OCI-LY1 (cell line): ENCODE measurements around the gene EMILIN3.

Experiments
- H2AFZ ChIP-seq: fragments of 200-600 bp; sonication (generic), shearing (Covaris generic); 2 replicates; pipeline ENCODE4 v1.6.0; 2014; ENCODE audit warnings: antibody characterized with exemption, mild to moderate bottlenecking, low read length
- H3F3A ChIP-seq: fragments of 200-600 bp; sonication (generic), shearing (Covaris generic); 2 replicates; pipeline ENCODE4 v1.6.0; 2014; ENCODE audit warnings: mild to moderate bottlenecking, antibody characterized with exemption, low read length, moderate library complexity; ENCODE audit not compliant: insufficient read depth
- H3K27ac ChIP-seq: fragments of 200-600 bp; sonication (generic); 2 replicates; pipeline ENCODE4 v1.5.1; 2014; ENCODE audit warnings: low read length, mixed run types, mild to moderate bottlenecking, low read depth; ENCODE audit not compliant: poor library complexity, severe bottlenecking
- H3K27me3 ChIP-seq: fragments of 200-600 bp; sonication (generic); 2 replicates; pipeline ENCODE4 v1.6.0; 2014; ENCODE audit warnings: antibody characterized with exemption, mild to moderate bottlenecking, low read length, moderate library complexity; ENCODE audit not compliant: insufficient read depth
- H3K36me3 ChIP-seq: fragments of 200-600 bp; sonication (generic); 2 replicates; pipeline ENCODE4 v1.6.1; 2014; ENCODE audit warnings: mild to moderate bottlenecking, antibody characterized with exemption, low read length, moderate library complexity, mixed read lengths; ENCODE audit not compliant: insufficient read depth
- H3K4me1 ChIP-seq: fragments of 200-600 bp; sonication (generic); 2 replicates; pipeline ENCODE4 v1.5.1; 2014; ENCODE audit warnings: mild to moderate bottlenecking, low read length, moderate library complexity; ENCODE audit not compliant: insufficient read depth, severe bottlenecking
- H3K4me2 ChIP-seq: fragments of 200-600 bp; sonication (generic), shearing (Covaris generic); 2 replicates; pipeline ENCODE4 v1.6.1; 2014; ENCODE audit warnings: low read length
- H3K4me3 ChIP-seq: fragments of 200-600 bp; sonication (generic); 2 replicates; pipeline ENCODE4 v1.5.1; 2014; ENCODE audit warnings: low read length, low read depth, mild to moderate bottlenecking, mixed read lengths; ENCODE audit not compliant: poor library complexity, severe bottlenecking
- H3K79me2 ChIP-seq: fragments of 200-600 bp; shearing (Covaris generic); 2 replicates; pipeline ENCODE4 v1.6.1; 2016; ENCODE audit warnings: mixed run types, low read length, mixed read lengths; ENCODE audit not compliant: insufficient read depth
- H3K9ac ChIP-seq: fragments of 200-600 bp; sonication (generic), shearing (Covaris generic); 2 replicates; pipeline ENCODE4 v1.6.1; 2014; ENCODE audit warnings: mild to moderate bottlenecking, low read length, mixed read lengths
- H3K9me2 ChIP-seq: fragments of 200-600 bp; sonication (generic), shearing (Covaris generic); 2 replicates; pipeline ENCODE4 v1.6.1; 2014; ENCODE audit warnings: low read depth, mild to moderate bottlenecking, low read length, mixed read lengths
- H3K9me3 ChIP-seq: fragments of 200-600 bp; shearing (Covaris generic); 2 replicates; pipeline ENCODE4 v1.6.1; 2014; ENCODE audit warnings: low read length, mixed read lengths
- H4K20me1 ChIP-seq: fragments of 200-600 bp; sonication (generic), shearing (Covaris generic); 2 replicates; pipeline ENCODE4 v1.6.0; 2016; ENCODE audit warnings: mild to moderate bottlenecking, low read length; ENCODE audit not compliant: insufficient read depth
- EZH2 ChIP-seq: fragments of 200-600 bp; sonication (generic), shearing (Covaris generic); IDR thresholded peaks from 2 replicates; pipeline ENCODE4 v1.8.0; 2017; ENCODE audit warnings: borderline replicate concordance, mixed run types, mild to moderate bottlenecking, antibody characterized with exemption, low read length, moderate library complexity, mixed read lengths
- TF ChIP-seq, protein P1 (sequence below): fragments of 200-600 bp; sonication (generic), shearing (Covaris generic); IDR thresholded peaks from 2 replicates; pipeline ENCODE4 v1.5.1; 2017; ENCODE audit warnings: mild to moderate bottlenecking, antibody characterized with exemption, low read length, moderate library complexity, mixed read lengths

The EMILIN3 gene

GRCh38 chr20:41408156-41408794 lies 41.7 kb upstream of the EMILIN3 start:
- no peak overlapping the region for H3K9ac ChIP-seq
- no peak overlapping the region for H3K27ac ChIP-seq

GRCh38 chr20:41407607-41408006 lies 41.0 kb upstream of the EMILIN3 start:
- TF ChIP-seq, protein P1, sequence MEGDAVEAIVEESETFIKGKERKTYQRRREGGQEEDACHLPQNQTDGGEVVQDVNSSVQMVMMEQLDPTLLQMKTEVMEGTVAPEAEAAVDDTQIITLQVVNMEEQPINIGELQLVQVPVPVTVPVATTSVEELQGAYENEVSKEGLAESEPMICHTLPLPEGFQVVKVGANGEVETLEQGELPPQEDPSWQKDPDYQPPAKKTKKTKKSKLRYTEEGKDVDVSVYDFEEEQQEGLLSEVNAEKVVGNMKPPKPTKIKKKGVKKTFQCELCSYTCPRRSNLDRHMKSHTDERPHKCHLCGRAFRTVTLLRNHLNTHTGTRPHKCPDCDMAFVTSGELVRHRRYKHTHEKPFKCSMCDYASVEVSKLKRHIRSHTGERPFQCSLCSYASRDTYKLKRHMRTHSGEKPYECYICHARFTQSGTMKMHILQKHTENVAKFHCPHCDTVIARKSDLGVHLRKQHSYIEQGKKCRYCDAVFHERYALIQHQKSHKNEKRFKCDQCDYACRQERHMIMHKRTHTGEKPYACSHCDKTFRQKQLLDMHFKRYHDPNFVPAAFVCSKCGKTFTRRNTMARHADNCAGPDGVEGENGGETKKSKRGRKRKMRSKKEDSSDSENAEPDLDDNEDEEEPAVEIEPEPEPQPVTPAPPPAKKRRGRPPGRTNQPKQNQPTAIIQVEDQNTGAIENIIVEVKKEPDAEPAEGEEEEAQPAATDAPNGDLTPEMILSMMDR: no peak
- TF ChIP-seq EZH2: no peak
- no peaks in the 10 kb centered on the region for H4K20me1 ChIP-seq
- no peaks in the 10 kb centered on the region for H3K9me2 ChIP-seq
- no peaks in the 10 kb centered on the region for H3K27me3 ChIP-seq
- peaks cover 64% of the 10 kb centered on the region; the same call in 1 of the 2 replicates for H3K36me3 ChIP-seq
- H2AFZ ChIP-seq: no peak overlapping the region
- no peaks in the 10 kb centered on the region for H3K79me2 ChIP-seq
- H3F3A ChIP-seq: 0 out of 2 replicates have a peak, but pooled peaks cover 2% of the 10 kb centered on the region
- H3K9me3 ChIP-seq: no peaks in the 10 kb centered on the region
- H3K4me2 ChIP-seq: no peak overlapping the region
- H3K27ac ChIP-seq: no peak overlapping the region
- H3K4me3 ChIP-seq: no peak overlapping the region
- H3K9ac ChIP-seq: no peak overlapping the region
- no peaks in the 10 kb centered on the region for H3K4me1 ChIP-seq

More at GRCh38 chr20:41408156-41408794, 41.7 kb upstream of the EMILIN3 start:
- H3K9me3 ChIP-seq: no peaks in the 10 kb centered on the region
- H4K20me1 ChIP-seq: no peaks in the 10 kb centered on the region
- no peak overlapping the region for H2AFZ ChIP-seq
- H3K4me2 ChIP-seq: no peak overlapping the region
- H3K9me2 ChIP-seq: no peaks in the 10 kb centered on the region
- no peak for TF ChIP-seq EZH2
- TF ChIP-seq, protein P1: no peak
- 0 out of 2 replicates have a peak, but pooled peaks cover 4% of the 10 kb centered on the region for H3F3A ChIP-seq
- no peaks in the 10 kb centered on the region for H3K79me2 ChIP-seq
- no peaks in the 10 kb centered on the region for H3K4me1 ChIP-seq
- H3K36me3 ChIP-seq: peaks cover 71% of the 10 kb centered on the region; the same call in 1 of the 2 replicates
- no peak overlapping the region for H3K4me3 ChIP-seq
- H3K27me3 ChIP-seq: no peaks in the 10 kb centered on the region

DNA sequence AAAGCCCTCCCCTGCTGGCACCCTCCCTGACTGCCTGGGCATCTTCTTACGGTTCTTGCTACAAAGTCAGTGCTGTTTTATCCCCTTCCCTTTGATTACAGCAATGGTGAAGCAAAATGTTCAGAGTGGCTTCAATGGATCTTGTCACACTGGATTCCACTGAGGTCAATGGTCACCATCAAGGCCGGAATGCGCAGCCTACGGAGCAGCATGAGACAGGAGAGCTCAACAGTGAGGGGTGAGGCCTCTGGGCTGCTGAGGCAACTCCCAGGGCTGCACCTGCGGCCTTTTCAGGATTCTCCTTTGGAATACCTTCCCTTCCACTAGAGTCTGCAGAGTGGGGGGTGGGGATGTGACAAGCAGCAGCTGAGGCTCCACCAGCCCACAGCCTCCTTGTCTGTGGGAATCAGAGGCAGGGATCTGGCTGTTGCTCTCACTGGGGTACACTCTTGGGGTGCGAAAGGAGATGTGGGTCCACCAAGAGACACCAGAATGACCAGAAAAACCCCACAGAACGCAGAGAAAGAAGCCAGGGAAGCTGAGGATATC lies 40.4 kb upstream of the EMILIN3 start:
- Histone ChIP-seq H2AFZ (no peak overlapping the region), H3K36me3 (peaks cover 58% of the 10 kb centered on the region; the same call in 1 of the 2 replicates), H3K9ac (no peak overlapping the region), H3K4me3 (no peak overlapping the region), H3K4me2 (no peak overlapping the region), H3K9me3 (no peaks in the 10 kb centered on the region), H3K9me2 (no peaks in the 10 kb centered on the region), H3K79me2 (no peaks in the 10 kb centered on the region), H4K20me1 (no peaks in the 10 kb centered on the region), H3K27ac (no peak overlapping the region), H3F3A (no peaks in the 10 kb centered on the region), H3K4me1 (no peaks in the 10 kb centered on the region), H3K27me3 (no peaks in the 10 kb centered on the region)
- TF ChIP-seq EZH2: no peak
- TF ChIP-seq, protein P1: no peak
